ENCODE data around the gene AGMO.

GRCh38 chr7:15323550-15323949 lies 238.3 kb downstream of the AGMO start:
- TF ChIP-seq CTCF (IDR thresholded peaks at IDR 0.05) (no peak), POLR2A (IDR thresholded peaks at IDR 0.05) (no peak), POLR2AphosphoS5 (IDR thresholded peaks at IDR 0.05) (no peak)

Measured in breast epithelium (tissue), 3 donors.